H1 (cell line): ENCODE data around the gene PACSIN1.

ENCODE experiments used
- CEBPB ChIP-seq: IDR thresholded peaks from 2 replicates; pipeline ENCODE4 v1.6.1; 2012; ENCODE audit warnings: low read depth, low read length
- CHD2 ChIP-seq: IDR thresholded peaks from 2 replicates; pipeline ENCODE4 v1.6.1; 2012; ENCODE audit warnings: low read length, improper control_type of control experiment
- EGR1 ChIP-seq: IDR thresholded peaks from 2 replicates; pipeline ENCODE4 v1.6.1; 2011; ENCODE audit warnings: low read depth, low read length, borderline replicate concordance
- EP300 ChIP-seq, 2 experiments: IDR thresholded peaks; 1 replicate in 1 of 2; 2 replicates in 1 of 2; pipeline ENCODE4 v1.6.1; 2011 to 2012; ENCODE audit warnings: low read depth in 2 of 2, low read length in 2 of 2, mild to moderate bottlenecking in 2 of 2, borderline replicate concordance in 1 of 2, inconsistent platforms in 1 of 2, moderate library complexity in 1 of 2
- POLR2A ChIP-seq, 2 experiments: IDR thresholded peaks; 1 replicate in 1 of 2; 2 replicates in 1 of 2; pipeline ENCODE4 v1.6.1; 2011; ENCODE audit warnings: low read depth in 2 of 2, low read length in 2 of 2, mild to moderate bottlenecking in 2 of 2; ENCODE audit errors: control extremely low read depth in 1 of 2
- RNF2 ChIP-seq: fragments of 200-900, 300-1000 bp; sonication (generic); IDR thresholded peaks from 2 replicates; pipeline ENCODE4 v1.7.1; 2016; ENCODE audit warnings: borderline replicate concordance, low read depth, mild to moderate bottlenecking, antibody characterized with exemption, low read length; ENCODE audit not compliant: poor library complexity, severe bottlenecking; ENCODE audit errors: missing control alignments
- SP1 ChIP-seq: IDR thresholded peaks from 2 replicates; pipeline ENCODE4 v1.6.1; 2011; ENCODE audit warnings: low read depth, low read length

- TF ChIP-seq SP1 (no peak), POLR2A (IDR thresholded peaks at IDR 0.05; ENCODE audit: control extremely low read depth in 1 of 2, low read depth in 2 of 2, low read length in 2 of 2) (no peak), EGR1 (no peak), CHD2 (no peak), CEBPB (no peak), EP300 (IDR thresholded peaks at IDR 0.05; ENCODE audit: borderline replicate concordance in 1 of 2, low read depth in 2 of 2, low read length in 2 of 2) (no peak), RNF2 (no peak)
Observed at GRCh38 chr6:34489207-34489805, 23.4 kb downstream of the PACSIN1 start.
